WTC11 (cell line): Measurements from ENCODE around the gene RNASEH1. TPM values are rescaled to one million over a fixed set of nuclear protein-coding genes. Genes with fewer than 3 reads are reported as not detected.

Experiments
- ATAC-seq: fragments of 200-7000 bp; cut with Tn5 transposase; 2 replicates; pipeline ENCODE4 v1.10.0; 2021; ENCODE audit warnings: mild to moderate bottlenecking, moderate library complexity
- CTCF ChIA-PET: fragments of 300-600 bp; sonication (Branson Sonifier 250); formaldehyde crosslinking; loops from one replicate; lab custom pipeline; 2021; ENCODE audit warnings: antibody characterized with exemption; lab: Charles Lee
- POLR2A ChIA-PET: fragments of 350-600 bp; sonication (Branson Sonifier 250); formaldehyde crosslinking; loops from one replicate; lab custom pipeline; 2021; ENCODE audit warnings: antibody characterized with exemption; lab: Charles Lee
- DNase-seq: peaks from one replicate; pipeline ENCODE4 v3.0.0; 2021; ENCODE audit warnings: low spot score
- H3K27ac Mint-ChIP-seq: 2 replicates; pipeline ENCODE4 v1.8.0; 2021; ENCODE audit warnings: mixed read lengths
- H3K27me3 Mint-ChIP-seq: 2 replicates; pipeline ENCODE4 v1.8.0; 2021; ENCODE audit warnings: low read depth, mild to moderate bottlenecking, moderate library complexity, mixed read lengths
- H3K36me3 Mint-ChIP-seq: 2 replicates; pipeline ENCODE4 v1.8.0; 2021; ENCODE audit warnings: mixed read lengths
- H3K4me1 Mint-ChIP-seq: 2 replicates; pipeline ENCODE4 v1.8.0; 2022; ENCODE audit warnings: mixed read lengths
- H3K4me3 Mint-ChIP-seq: 2 replicates; pipeline ENCODE4 v1.8.0; 2021; ENCODE audit warnings: mild to moderate bottlenecking, moderate library complexity, mixed read lengths
- H3K9me3 Mint-ChIP-seq: 2 replicates; pipeline ENCODE4 v1.8.0; 2021; ENCODE audit warnings: mixed read lengths
- CREB1 ChIP-seq: sonication (generic); formaldehyde crosslinking; IDR thresholded peaks from 2 replicates; pipeline ENCODE4 v1.8.0; 2023; ENCODE audit warnings: mild to moderate bottlenecking, missing genetic modification reagents
- ELF4 ChIP-seq: sonication (generic); formaldehyde crosslinking; IDR thresholded peaks from 2 replicates; pipeline ENCODE4 v1.8.1; 2022; ENCODE audit warnings: low read depth, mild to moderate bottlenecking, moderate library complexity, missing genetic modification reagents
- FOXK1 ChIP-seq: sonication (generic); formaldehyde crosslinking; IDR thresholded peaks from 2 replicates; pipeline ENCODE4 v1.8.0; 2022; ENCODE audit warnings: mild to moderate bottlenecking, moderate library complexity, missing genetic modification reagents
- GRHL2 ChIP-seq: fragments of 250-450 bp; sonication (Bioruptor Pico); IDR thresholded peaks from 2 replicates; pipeline ENCODE4 v1.8.0; 2022; ENCODE audit warnings: mild to moderate bottlenecking, moderate library complexity; ENCODE audit not compliant: insufficient replicate concordance, severe bottlenecking
- IRF2 ChIP-seq: sonication (generic); formaldehyde crosslinking; IDR thresholded peaks from 2 replicates; pipeline ENCODE4 v1.8.0; 2022; ENCODE audit warnings: low read depth, missing genetic modification reagents, borderline replicate concordance
- JAZF1 ChIP-seq: fragments of 250-450 bp; sonication (Bioruptor Pico); IDR thresholded peaks from 2 replicates; pipeline ENCODE4 v1.9.0; 2021; ENCODE audit warnings: moderate library complexity, mild to moderate bottlenecking, inconsistent platforms
- SP1 ChIP-seq: sonication (generic); formaldehyde crosslinking; conservative IDR thresholded peaks from 2 replicates; pipeline ENCODE4 v1.8.1; 2022; ENCODE audit warnings: missing genetic modification reagents
- TEAD4 ChIP-seq: sonication (generic); formaldehyde crosslinking; IDR thresholded peaks from 2 replicates; pipeline ENCODE4 v1.8.0; 2022; ENCODE audit warnings: mild to moderate bottlenecking, missing genetic modification reagents
- ZNF219 ChIP-seq: sonication (generic); formaldehyde crosslinking; IDR thresholded peaks from 2 replicates; pipeline ENCODE4 v1.8.0; 2023; ENCODE audit warnings: missing genetic modification reagents, mild to moderate bottlenecking, borderline replicate concordance
- total RNA-seq: library from RNA; stranded (reverse); gene quantifications from 3 replicates; pipeline ENCODE4 v1.2.3, GENCODE V29; 2021
- TF ChIP-seq, protein P1 (sequence below): sonication (generic); formaldehyde crosslinking; conservative IDR thresholded peaks from 2 replicates; pipeline ENCODE4 v1.8.1; 2023; ENCODE audit warnings: mild to moderate bottlenecking, low read depth, missing genetic modification reagents, moderate library complexity
- TF ChIP-seq, protein P2 (sequence below): sonication (generic); formaldehyde crosslinking; IDR thresholded peaks from 2 replicates; pipeline ENCODE4 v1.8.1; 2023; ENCODE audit warnings: mild to moderate bottlenecking, missing genetic modification reagents, moderate library complexity
- TF ChIP-seq, protein P3 (sequence below): sonication (generic); formaldehyde crosslinking; IDR thresholded peaks from 2 replicates; pipeline ENCODE4 v1.8.1; 2022; ENCODE audit warnings: mild to moderate bottlenecking, missing genetic modification reagents, moderate library complexity, borderline replicate concordance
- TF ChIP-seq, protein P4 (sequence below): sonication (generic); formaldehyde crosslinking; IDR thresholded peaks from 2 replicates; pipeline ENCODE4 v1.8.0; 2023; ENCODE audit warnings: missing genetic modification reagents
- TF ChIP-seq, protein P5 (sequence below): sonication (generic); formaldehyde crosslinking; IDR thresholded peaks from 2 replicates; pipeline ENCODE4 v1.8.0; 2022; ENCODE audit warnings: mild to moderate bottlenecking, missing genetic modification reagents
- TF ChIP-seq, protein P6 (sequence below): fragments of 250-450 bp; sonication (Bioruptor Pico); IDR thresholded peaks from 2 replicates; pipeline ENCODE4 v1.9.0; 2021; ENCODE audit warnings: mild to moderate bottlenecking
- TF ChIP-seq, protein P7 (sequence below): sonication (generic); formaldehyde crosslinking; IDR thresholded peaks from 2 replicates; pipeline ENCODE4 v1.8.1; 2023; ENCODE audit warnings: mild to moderate bottlenecking, missing genetic modification reagents

RNASEH1 gene
- total RNA-seq, 1 experiment from 2014 or later: 44.4 TPM

DNA sequence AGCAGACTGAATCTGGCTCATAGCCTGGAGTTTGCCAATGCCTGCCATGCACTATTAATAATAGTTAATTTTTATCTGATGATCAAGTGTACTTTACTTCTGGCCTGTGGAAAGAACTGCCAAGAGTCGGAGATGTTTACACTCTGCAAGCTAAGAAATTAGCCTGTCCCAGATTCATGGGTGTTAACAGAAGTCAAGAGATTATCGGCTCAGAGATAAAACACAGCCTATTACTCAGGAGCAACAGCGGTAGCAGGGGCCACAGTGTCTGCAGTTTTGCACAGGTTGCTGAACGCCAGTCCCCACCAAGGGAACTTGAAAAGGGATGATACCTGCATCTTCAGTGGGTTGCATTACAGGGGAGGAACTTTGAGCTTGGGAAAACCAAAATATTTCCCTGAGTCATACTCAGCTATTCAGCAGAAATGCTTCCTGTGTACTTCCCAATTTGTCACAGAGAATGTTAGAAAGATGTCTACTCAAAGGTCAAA is 34.5 kb downstream of the RNASEH1 start:
- Mint-ChIP-seq H3K36me3 (no peaks in the 10 kb centered on the region; the same call in 1 of the 2 replicates), H3K27ac (no peak overlapping the region), H3K27me3 (peaks cover 25% of the 10 kb centered on the region), H3K4me1 (peaks cover 15% of the 10 kb centered on the region), H3K9me3 (no peaks in the 10 kb centered on the region), H3K4me3 (no peak overlapping the region)
- ATAC-seq (no peak), DNase-seq (no peak)
- TF ChIP-seq FOXK1 (CRISPR knock-in tag): no peak
- TF ChIP-seq, protein P1, sequence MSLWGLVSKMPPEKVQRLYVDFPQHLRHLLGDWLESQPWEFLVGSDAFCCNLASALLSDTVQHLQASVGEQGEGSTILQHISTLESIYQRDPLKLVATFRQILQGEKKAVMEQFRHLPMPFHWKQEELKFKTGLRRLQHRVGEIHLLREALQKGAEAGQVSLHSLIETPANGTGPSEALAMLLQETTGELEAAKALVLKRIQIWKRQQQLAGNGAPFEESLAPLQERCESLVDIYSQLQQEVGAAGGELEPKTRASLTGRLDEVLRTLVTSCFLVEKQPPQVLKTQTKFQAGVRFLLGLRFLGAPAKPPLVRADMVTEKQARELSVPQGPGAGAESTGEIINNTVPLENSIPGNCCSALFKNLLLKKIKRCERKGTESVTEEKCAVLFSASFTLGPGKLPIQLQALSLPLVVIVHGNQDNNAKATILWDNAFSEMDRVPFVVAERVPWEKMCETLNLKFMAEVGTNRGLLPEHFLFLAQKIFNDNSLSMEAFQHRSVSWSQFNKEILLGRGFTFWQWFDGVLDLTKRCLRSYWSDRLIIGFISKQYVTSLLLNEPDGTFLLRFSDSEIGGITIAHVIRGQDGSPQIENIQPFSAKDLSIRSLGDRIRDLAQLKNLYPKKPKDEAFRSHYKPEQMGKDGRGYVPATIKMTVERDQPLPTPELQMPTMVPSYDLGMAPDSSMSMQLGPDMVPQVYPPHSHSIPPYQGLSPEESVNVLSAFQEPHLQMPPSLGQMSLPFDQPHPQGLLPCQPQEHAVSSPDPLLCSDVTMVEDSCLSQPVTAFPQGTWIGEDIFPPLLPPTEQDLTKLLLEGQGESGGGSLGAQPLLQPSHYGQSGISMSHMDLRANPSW (CRISPR knock-in tag): no peak
- TF ChIP-seq CREB1 (CRISPR knock-in tag): no peak
- TF ChIP-seq, protein P2, sequence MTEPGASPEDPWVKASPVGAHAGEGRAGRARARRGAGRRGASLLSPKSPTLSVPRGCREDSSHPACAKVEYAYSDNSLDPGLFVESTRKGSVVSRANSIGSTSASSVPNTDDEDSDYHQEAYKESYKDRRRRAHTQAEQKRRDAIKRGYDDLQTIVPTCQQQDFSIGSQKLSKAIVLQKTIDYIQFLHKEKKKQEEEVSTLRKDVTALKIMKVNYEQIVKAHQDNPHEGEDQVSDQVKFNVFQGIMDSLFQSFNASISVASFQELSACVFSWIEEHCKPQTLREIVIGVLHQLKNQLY (CRISPR knock-in tag): no peak
- TF ChIP-seq, protein P3, sequence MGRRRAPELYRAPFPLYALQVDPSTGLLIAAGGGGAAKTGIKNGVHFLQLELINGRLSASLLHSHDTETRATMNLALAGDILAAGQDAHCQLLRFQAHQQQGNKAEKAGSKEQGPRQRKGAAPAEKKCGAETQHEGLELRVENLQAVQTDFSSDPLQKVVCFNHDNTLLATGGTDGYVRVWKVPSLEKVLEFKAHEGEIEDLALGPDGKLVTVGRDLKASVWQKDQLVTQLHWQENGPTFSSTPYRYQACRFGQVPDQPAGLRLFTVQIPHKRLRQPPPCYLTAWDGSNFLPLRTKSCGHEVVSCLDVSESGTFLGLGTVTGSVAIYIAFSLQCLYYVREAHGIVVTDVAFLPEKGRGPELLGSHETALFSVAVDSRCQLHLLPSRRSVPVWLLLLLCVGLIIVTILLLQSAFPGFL (CRISPR knock-in tag): no peak
- TF ChIP-seq ELF4 (CRISPR knock-in tag): no peak
- no peak for TF ChIP-seq SP1
- no peak for TF ChIP-seq IRF2 (CRISPR knock-in tag)
- TF ChIP-seq, protein P4, sequence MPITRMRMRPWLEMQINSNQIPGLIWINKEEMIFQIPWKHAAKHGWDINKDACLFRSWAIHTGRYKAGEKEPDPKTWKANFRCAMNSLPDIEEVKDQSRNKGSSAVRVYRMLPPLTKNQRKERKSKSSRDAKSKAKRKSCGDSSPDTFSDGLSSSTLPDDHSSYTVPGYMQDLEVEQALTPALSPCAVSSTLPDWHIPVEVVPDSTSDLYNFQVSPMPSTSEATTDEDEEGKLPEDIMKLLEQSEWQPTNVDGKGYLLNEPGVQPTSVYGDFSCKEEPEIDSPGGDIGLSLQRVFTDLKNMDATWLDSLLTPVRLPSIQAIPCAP (CRISPR knock-in tag): no peak
- no peak for TF ChIP-seq ZNF219 (CRISPR knock-in tag)
- no peak for TF ChIP-seq GRHL2 (CRISPR knock-in tag)
- TF ChIP-seq, protein P5, sequence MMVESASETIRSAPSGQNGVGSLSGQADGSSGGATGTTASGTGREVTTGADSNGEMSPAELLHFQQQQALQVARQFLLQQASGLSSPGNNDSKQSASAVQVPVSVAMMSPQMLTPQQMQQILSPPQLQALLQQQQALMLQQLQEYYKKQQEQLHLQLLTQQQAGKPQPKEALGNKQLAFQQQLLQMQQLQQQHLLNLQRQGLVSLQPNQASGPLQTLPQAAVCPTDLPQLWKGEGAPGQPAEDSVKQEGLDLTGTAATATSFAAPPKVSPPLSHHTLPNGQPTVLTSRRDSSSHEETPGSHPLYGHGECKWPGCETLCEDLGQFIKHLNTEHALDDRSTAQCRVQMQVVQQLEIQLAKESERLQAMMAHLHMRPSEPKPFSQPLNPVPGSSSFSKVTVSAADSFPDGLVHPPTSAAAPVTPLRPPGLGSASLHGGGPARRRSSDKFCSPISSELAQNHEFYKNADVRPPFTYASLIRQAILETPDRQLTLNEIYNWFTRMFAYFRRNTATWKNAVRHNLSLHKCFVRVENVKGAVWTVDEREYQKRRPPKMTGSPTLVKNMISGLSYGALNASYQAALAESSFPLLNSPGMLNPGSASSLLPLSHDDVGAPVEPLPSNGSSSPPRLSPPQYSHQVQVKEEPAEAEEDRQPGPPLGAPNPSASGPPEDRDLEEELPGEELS (CRISPR knock-in tag): no peak
- TF ChIP-seq, protein P6, sequence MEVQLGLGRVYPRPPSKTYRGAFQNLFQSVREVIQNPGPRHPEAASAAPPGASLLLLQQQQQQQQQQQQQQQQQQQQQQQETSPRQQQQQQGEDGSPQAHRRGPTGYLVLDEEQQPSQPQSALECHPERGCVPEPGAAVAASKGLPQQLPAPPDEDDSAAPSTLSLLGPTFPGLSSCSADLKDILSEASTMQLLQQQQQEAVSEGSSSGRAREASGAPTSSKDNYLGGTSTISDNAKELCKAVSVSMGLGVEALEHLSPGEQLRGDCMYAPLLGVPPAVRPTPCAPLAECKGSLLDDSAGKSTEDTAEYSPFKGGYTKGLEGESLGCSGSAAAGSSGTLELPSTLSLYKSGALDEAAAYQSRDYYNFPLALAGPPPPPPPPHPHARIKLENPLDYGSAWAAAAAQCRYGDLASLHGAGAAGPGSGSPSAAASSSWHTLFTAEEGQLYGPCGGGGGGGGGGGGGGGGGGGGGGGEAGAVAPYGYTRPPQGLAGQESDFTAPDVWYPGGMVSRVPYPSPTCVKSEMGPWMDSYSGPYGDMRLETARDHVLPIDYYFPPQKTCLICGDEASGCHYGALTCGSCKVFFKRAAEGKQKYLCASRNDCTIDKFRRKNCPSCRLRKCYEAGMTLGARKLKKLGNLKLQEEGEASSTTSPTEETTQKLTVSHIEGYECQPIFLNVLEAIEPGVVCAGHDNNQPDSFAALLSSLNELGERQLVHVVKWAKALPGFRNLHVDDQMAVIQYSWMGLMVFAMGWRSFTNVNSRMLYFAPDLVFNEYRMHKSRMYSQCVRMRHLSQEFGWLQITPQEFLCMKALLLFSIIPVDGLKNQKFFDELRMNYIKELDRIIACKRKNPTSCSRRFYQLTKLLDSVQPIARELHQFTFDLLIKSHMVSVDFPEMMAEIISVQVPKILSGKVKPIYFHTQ (CRISPR knock-in tag): no peak
- TF ChIP-seq, protein P7, sequence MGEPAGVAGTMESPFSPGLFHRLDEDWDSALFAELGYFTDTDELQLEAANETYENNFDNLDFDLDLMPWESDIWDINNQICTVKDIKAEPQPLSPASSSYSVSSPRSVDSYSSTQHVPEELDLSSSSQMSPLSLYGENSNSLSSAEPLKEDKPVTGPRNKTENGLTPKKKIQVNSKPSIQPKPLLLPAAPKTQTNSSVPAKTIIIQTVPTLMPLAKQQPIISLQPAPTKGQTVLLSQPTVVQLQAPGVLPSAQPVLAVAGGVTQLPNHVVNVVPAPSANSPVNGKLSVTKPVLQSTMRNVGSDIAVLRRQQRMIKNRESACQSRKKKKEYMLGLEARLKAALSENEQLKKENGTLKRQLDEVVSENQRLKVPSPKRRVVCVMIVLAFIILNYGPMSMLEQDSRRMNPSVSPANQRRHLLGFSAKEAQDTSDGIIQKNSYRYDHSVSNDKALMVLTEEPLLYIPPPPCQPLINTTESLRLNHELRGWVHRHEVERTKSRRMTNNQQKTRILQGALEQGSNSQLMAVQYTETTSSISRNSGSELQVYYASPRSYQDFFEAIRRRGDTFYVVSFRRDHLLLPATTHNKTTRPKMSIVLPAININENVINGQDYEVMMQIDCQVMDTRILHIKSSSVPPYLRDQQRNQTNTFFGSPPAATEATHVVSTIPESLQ (CRISPR knock-in tag): no peak
- no peak for TF ChIP-seq TEAD4 (CRISPR knock-in tag)
- no peak for TF ChIP-seq JAZF1 (CRISPR knock-in tag)
- ChIA-PET CTCF (interaction anchor here (1.1 kb wide), 1 partner anchor 62 kb away, joined by 3 read pairs; no protein-coding TSS in a partner anchor), POLR2A (no interaction called here)
